Suppressor macrophage treated with lipopolysaccharide for 4 hours (primary cell): ENCODE data around the gene FAM83G.
"Not testable (repeated sequence)": the region's sequence is repeated elsewhere in the genome, so short reads cannot be mapped to it uniquely, and the experiment has no call there.

Experiments
- DNase-seq: peaks from one replicate; pipeline ENCODE4 v3.0.0-alpha.2; 2020

The FAM83G gene

GRCh38 chr17:18950944-18951905 lies 53.3 kb downstream of the FAM83G start:
- no peak for DNase-seq

GRCh38 chr17:18950346-18950745 lies 54.2 kb downstream of the FAM83G start:
- DNase-seq: no peak

GRCh38 chr17:18949566-18949965 lies 55.0 kb downstream of the FAM83G start:
- no peak for DNase-seq

- DNase-seq: no peak
These were observed 56.0 kb downstream of the FAM83G start for GRCh38 chr17:18948476-18949006.

- DNase-seq: no peak
These were observed 56.7 kb downstream of the FAM83G start for GRCh38 chr17:18947866-18948265.

GRCh38 chr17:18946536-18946935 lies 58.0 kb downstream of the FAM83G start:
- no peak for DNase-seq

- DNase-seq: no peak
These were observed 59.9 kb downstream of the FAM83G start for GRCh38 chr17:18944646-18945045.

- DNase-seq: no peak
These were observed 65.9 kb downstream of the FAM83G start for GRCh38 chr17:18938692-18939023.

- DNase-seq: no peak
These were observed 66.4 kb downstream of the FAM83G start for GRCh38 chr17:18937981-18938691.

- DNase-seq: peak; percentile 75
These were observed 71.2 kb downstream of the FAM83G start for GRCh38 chr17:18933102-18934058.

- DNase-seq: no peak
These were observed 72.1 kb downstream of the FAM83G start for GRCh38 chr17:18932360-18933055.

GRCh38 chr17:18928628-18929125 lies 75.9 kb downstream of the FAM83G start:
- no peak for DNase-seq

- DNase-seq: no peak
These were observed 79.4 kb downstream of the FAM83G start for GRCh38 chr17:18925187-18925586.

- not testable (repeated sequence) for DNase-seq
These were observed 82.0 kb downstream of the FAM83G start for GRCh38 chr17:18922596-18922995.

- peak; percentile 32 for DNase-seq
These were observed 82.6 kb downstream of the FAM83G start for GRCh38 chr17:18921912-18922451.

- no peak for DNase-seq
These were observed 83.1 kb downstream of the FAM83G start for GRCh38 chr17:18921485-18921884.

GRCh38 chr17:18920911-18921441 lies 83.6 kb downstream of the FAM83G start:
- DNase-seq: no peak

GRCh38 chr17:18919963-18920362 lies 84.6 kb downstream of the FAM83G start:
- DNase-seq: no peak
